Erythroblast (primary cell): ENCODE data around the gene ARID4A.
A peak's percentile ranks its signal among the peaks of the same experiment; 100 is the strongest.

Experiments
- DNase-seq, 2 experiments: peaks; one replicate each; lab custom pipeline; 2025; lab: John Stamatoyannopoulos, UW
- GATA1 ChIP-seq: IDR thresholded peaks from 2 replicates; pipeline ENCODE4 v1.6.1; 2011; ENCODE audit warnings: low read depth, mild to moderate bottlenecking, control low read depth, low read length, moderate library complexity
- POLR2A ChIP-seq: IDR thresholded peaks from 2 replicates; pipeline ENCODE4 v1.6.1; 2011; ENCODE audit warnings: mild to moderate bottlenecking, low read length

The ARID4A gene

GRCh38 chr14:58280954-58281787 lies 17.2 kb upstream of the ARID4A start:
- TF ChIP-seq GATA1: no peak
- TF ChIP-seq POLR2A: no peak
- DNase-seq: peak; percentile 59 to 79

GRCh38 chr14:58281969-58282368 lies 16.4 kb upstream of the ARID4A start:
- DNase-seq: no peak
- no peak for TF ChIP-seq GATA1
- TF ChIP-seq POLR2A: no peak

- TF ChIP-seq GATA1: no peak
- no peak for TF ChIP-seq POLR2A
- DNase-seq: no peak
Measured at GRCh38 chr14:58282925-58283593, 15.3 kb upstream of the ARID4A start.

DNA sequence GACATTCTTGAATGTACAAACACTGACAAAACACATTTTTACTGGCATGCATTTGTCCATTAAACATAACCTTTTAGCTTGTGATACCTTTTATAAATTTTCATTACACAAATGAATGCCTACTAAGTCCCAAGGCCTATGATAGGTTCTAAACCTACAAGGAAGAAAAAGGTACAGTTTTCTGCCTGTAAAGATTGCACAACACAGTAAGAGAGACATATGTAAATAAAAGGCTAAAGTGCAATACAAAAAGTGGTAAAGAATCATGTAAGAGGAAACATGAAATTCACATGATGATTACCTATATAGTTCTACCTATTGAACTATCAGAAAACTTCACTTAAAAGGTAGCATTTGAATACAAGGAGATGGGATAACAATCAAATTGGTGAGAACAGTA lies 14.6 kb upstream of the ARID4A start:
- TF ChIP-seq GATA1 (no peak), POLR2A (no peak)
- DNase-seq: no peak

DNA sequence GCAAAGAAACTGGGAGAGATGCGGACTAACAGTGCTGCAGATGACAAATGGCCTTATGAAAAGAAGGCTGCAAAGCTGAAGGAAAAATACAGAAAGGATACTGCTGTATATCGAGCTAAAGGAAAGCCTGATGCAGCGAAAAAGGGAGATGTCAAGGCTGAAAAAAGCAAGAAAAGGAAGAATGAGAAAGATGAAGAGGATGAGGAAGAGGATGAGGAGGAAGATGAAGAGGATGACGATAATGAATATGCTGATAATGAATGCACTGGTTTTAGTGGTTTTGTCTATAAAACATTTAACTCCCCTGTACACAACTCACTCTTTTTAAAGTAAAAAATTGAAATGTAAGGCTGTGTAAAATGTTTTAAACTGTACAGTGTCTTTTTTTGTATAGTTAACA lies 13.2 kb upstream of the ARID4A start:
- TF ChIP-seq POLR2A (no peak), GATA1 (no peak)

GRCh38 chr14:58287607-58288042 lies 10.7 kb upstream of the ARID4A start:
- TF ChIP-seq GATA1 (no peak), POLR2A (no peak)
- no peak for DNase-seq

More for the DNA sequence above, 13.2 kb upstream of the ARID4A start:
- DNase-seq: no peak

GRCh38 chr14:58288106-58288792 lies 10.1 kb upstream of the ARID4A start:
- TF ChIP-seq POLR2A (no peak), GATA1 (no peak)
- DNase-seq: no peak

DNA sequence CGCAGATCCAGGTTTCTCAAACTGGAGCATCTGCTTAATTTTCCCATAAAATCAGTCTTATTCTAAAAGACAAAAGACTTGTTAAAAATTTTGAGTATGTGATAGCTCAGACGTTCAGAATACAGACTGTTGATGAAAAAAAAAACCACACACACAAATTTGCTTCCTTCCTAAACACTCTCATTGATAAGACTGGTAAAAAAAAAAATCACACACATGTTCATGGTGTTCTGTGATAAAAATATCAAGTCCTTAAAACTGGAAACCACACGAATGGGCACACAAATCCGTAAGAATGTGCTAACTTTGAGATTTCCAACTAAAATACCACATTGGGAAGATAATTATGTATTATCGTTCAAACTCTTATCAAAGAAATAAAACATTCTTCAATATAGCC lies 6.7 kb upstream of the ARID4A start:
- DNase-seq: peak in 1 of 2 experiments; percentile 6
- TF ChIP-seq POLR2A: no peak
- TF ChIP-seq GATA1: no peak

DNA sequence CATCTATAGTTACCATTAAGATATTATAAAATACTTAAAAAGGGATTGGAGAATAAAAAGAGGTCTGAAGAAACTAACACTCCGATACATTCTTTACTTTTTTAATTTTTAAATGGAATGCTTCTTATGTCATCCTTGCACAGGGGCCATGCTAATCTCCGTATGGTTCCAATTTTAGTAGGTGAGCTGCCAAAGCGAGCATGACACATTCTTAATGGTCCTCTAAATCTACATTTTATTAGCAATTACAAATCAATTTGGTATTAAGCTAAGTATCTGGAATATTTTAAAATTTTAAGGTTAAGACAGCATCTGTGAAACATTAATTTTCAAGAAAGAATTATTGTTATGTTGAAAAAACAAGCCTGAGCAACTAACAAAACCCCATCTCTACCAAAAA lies 6.2 kb upstream of the ARID4A start:
- DNase-seq: no peak
- no peak for TF ChIP-seq GATA1
- no peak for TF ChIP-seq POLR2A

- no peak for DNase-seq
- TF ChIP-seq GATA1 (no peak), POLR2A (no peak)
Measured at GRCh38 chr14:58294201-58294600, 4.2 kb upstream of the ARID4A start.

- DNase-seq: peak; percentile 52 to 63
- TF ChIP-seq GATA1: no peak
Measured at GRCh38 chr14:58296726-58297125, 1.6 kb upstream of the ARID4A start.

- TF ChIP-seq GATA1 (no peak), POLR2A (no peak)
- no peak for DNase-seq
Measured at GRCh38 chr14:58297412-58297761, 968 bp upstream of the ARID4A start.

- peak; percentile 99 to 100 for DNase-seq
- TF ChIP-seq POLR2A (peak; percentile 95), GATA1 (no peak)
Measured at GRCh38 chr14:58297762-58298476, 436 bp upstream of the ARID4A start.
